HL-60/S4 treated with retinoic acid at 250 ng/mL for 4 days and 3 days (cell line): ENCODE data around the gene TMEM132D.

Experiments used
- in situ Hi-C: fragments of 300-500 bp; cut with MboI; formaldehyde crosslinking; loops from 2 replicates; pipeline ENCODE4 v1.7.0; 2022; ENCODE audit warnings: low sequenced_read_pairs

The TMEM132D gene

GRCh38 chr12:129373746-129374145, 530.1 kb downstream of the TMEM132D start:
- in situ Hi-C loops, result no loop called here

- in situ Hi-C loops, result no loop called here
These were observed 530.9 kb downstream of the TMEM132D start for GRCh38 chr12:129372876-129373275.

- in situ Hi-C loops, result no loop called here
These were observed 531.5 kb downstream of the TMEM132D start for GRCh38 chr12:129372348-129372747.

- in situ Hi-C loops, result no loop called here
These were observed 532.6 kb downstream of the TMEM132D start for GRCh38 chr12:129371268-129371667.

GRCh38 chr12:129366656-129367055, 537.2 kb downstream of the TMEM132D start:
- in situ Hi-C loops, result no loop called here

GRCh38 chr12:129363041-129363440, 540.8 kb downstream of the TMEM132D start:
- in situ Hi-C loops, result no loop called here

- in situ Hi-C loops, result no loop called here
These were observed 546.6 kb downstream of the TMEM132D start for GRCh38 chr12:129357233-129357632.

GRCh38 chr12:129351481-129351880, 552.3 kb downstream of the TMEM132D start:
- in situ Hi-C loops, result no loop called here

GRCh38 chr12:129339336-129339735, 564.5 kb downstream of the TMEM132D start:
- in situ Hi-C loops, result no loop called here

- in situ Hi-C loops, result no loop called here
These were observed 566.4 kb downstream of the TMEM132D start for GRCh38 chr12:129337413-129337812.

GRCh38 chr12:129335773-129336172, 568.1 kb downstream of the TMEM132D start:
- in situ Hi-C loops, result no loop called here

- in situ Hi-C loops, result no loop called here
These were observed 571.5 kb downstream of the TMEM132D start for GRCh38 chr12:129332286-129332685.

- in situ Hi-C loops, result no loop called here
These were observed 572.3 kb downstream of the TMEM132D start for GRCh38 chr12:129331356-129332085.

- in situ Hi-C loops, result no loop called here
These were observed 575.6 kb downstream of the TMEM132D start for GRCh38 chr12:129328235-129328634.

GRCh38 chr12:129325566-129325965, 578.3 kb downstream of the TMEM132D start:
- in situ Hi-C loops, result no loop called here

GRCh38 chr12:129312048-129312447, 591.8 kb downstream of the TMEM132D start:
- in situ Hi-C loops, result no loop called here

- in situ Hi-C loops, result no loop called here
These were observed 593.5 kb downstream of the TMEM132D start for GRCh38 chr12:129310346-129310745.

GRCh38 chr12:129305851-129306250, 598.0 kb downstream of the TMEM132D start:
- in situ Hi-C loops, result no loop called here

GRCh38 chr12:129304529-129304928, 599.3 kb downstream of the TMEM132D start:
- in situ Hi-C loops, result no loop called here

GRCh38 chr12:129300011-129300410, 603.8 kb downstream of the TMEM132D start:
- in situ Hi-C loops, result no loop called here

- in situ Hi-C loops, result no loop called here
These were observed 604.9 kb downstream of the TMEM132D start for GRCh38 chr12:129298921-129299320.

GRCh38 chr12:129296671-129297070, 607.2 kb downstream of the TMEM132D start:
- in situ Hi-C loops, result no loop called here

- in situ Hi-C loops, result no loop called here
These were observed 609.0 kb downstream of the TMEM132D start for GRCh38 chr12:129294868-129295267.
